Measurements from ENCODE around the gene COL23A1. TPM values are rescaled to one million over a fixed set of nuclear protein-coding genes. Genes with fewer than 3 reads are reported as not detected.

COL23A1 gene
- total RNA-seq, 4 donors from 2014 or later: 0.93 to 4.6 (median 2.4) TPM

- WGBS, 2 donors (ENCODE audit: low coverage in 1 of 2): 58 to 72% methylated on average over 3 of the region's 13 CpGs
- Histone ChIP-seq H3K36me3 (no peaks in the 10 kb centered on the region), H3K9me3 (no peaks in the 10 kb centered on the region), H3K27ac (no peak overlapping the region), H3K4me1 (peaks cover 0 to 49% (median 3%) of the 10 kb centered on the region in 3 donors), H3K27me3 (no peaks in the 10 kb centered on the region), H3K4me3 (no peak overlapping the region)
- ATAC-seq: no peak
- TF ChIP-seq EP300 (IDR thresholded peaks at IDR 0.05) (no peak), POLR2A (IDR thresholded peaks at IDR 0.05) (no peak)
Measured at GRCh38 chr5:178237431-178238312, 352.5 kb downstream of the COL23A1 start.

GRCh38 chr5:178236679-178237078, 353.5 kb downstream of the COL23A1 start:
- Histone ChIP-seq H3K27me3 (no peaks in the 10 kb centered on the region), H3K4me1 (peaks cover 0 to 52% (median 3%) of the 10 kb centered on the region in 3 donors), H3K9me3 (no peaks in the 10 kb centered on the region), H3K4me3 (no peak overlapping the region), H3K27ac (no peak overlapping the region), H3K36me3 (no peaks in the 10 kb centered on the region)
- TF ChIP-seq CTCF (IDR thresholded peaks at IDR 0.05) (no peak), POLR2AphosphoS5 (IDR thresholded peaks at IDR 0.05) (no peak), EP300 (IDR thresholded peaks at IDR 0.05) (no peak), POLR2A (IDR thresholded peaks at IDR 0.05) (no peak)
- 69 to 78% methylated on average over 3 to 4 of the region's 4 CpGs for WGBS, 2 donors (ENCODE audit: low coverage in 1 of 2)
- ATAC-seq: no peak

DNA sequence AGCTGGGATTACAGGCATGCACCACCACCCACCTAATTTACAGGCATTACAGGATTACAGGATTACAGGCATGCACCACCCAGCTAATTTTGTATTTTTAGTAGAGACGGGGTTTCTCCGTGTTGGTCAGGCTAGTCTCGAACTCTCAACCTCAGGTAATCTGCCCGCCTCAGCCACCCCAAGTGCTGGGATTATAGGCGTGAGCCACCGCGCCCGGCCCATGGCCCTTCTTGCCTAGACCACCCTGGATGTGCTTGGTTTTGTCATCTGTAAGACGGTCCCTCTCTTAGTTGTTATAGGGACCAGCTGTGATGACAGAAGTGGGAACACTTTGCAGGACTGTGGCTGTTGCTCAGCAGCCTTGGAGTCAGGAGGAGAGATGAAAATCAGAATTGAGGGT, 354.1 kb downstream of the COL23A1 start:
- Histone ChIP-seq H3K36me3 (peaks cover 0 to 2% of the 10 kb centered on the region in 2 donors), H3K27ac (no peak overlapping the region), H3K9me3 (no peaks in the 10 kb centered on the region), H3K27me3 (no peaks in the 10 kb centered on the region), H3K4me3 (no peak overlapping the region), H3K4me1 (peaks cover 0 to 58% (median 8%) of the 10 kb centered on the region in 3 donors)
- no peak for ATAC-seq
- TF ChIP-seq CTCF (IDR thresholded peaks at IDR 0.05): no peak
- no peak for TF ChIP-seq POLR2A (IDR thresholded peaks at IDR 0.05)
- no peak for TF ChIP-seq POLR2AphosphoS5 (IDR thresholded peaks at IDR 0.05)
- no peak for TF ChIP-seq EP300 (IDR thresholded peaks at IDR 0.05)
- 92 to 95% methylated on average over 5 of the region's 9 CpGs for WGBS, 2 donors (ENCODE audit: low coverage in 1 of 2)

GRCh38 chr5:178235588-178235974, 354.6 kb downstream of the COL23A1 start:
- peaks cover 0 to 63% (median 11%) of the 10 kb centered on the region in 3 donors for H3K4me1 ChIP-seq

More at GRCh38 chr5:178235588-178235974, 354.6 kb downstream of the COL23A1 start:
- Histone ChIP-seq H3K27me3 (no peaks in the 10 kb centered on the region), H3K27ac (no peak overlapping the region), H3K36me3 (peaks cover 0 to 8% of the 10 kb centered on the region in 2 donors), H3K9me3 (no peaks in the 10 kb centered on the region), H3K4me3 (no peak overlapping the region)
- no peak for TF ChIP-seq POLR2A (IDR thresholded peaks at IDR 0.05)
- no peak for TF ChIP-seq CTCF (IDR thresholded peaks at IDR 0.05)
- TF ChIP-seq EP300 (IDR thresholded peaks at IDR 0.05): no peak
- TF ChIP-seq POLR2AphosphoS5 (IDR thresholded peaks at IDR 0.05): no peak
- WGBS, 2 donors (ENCODE audit: low coverage in 1 of 2): 66 to 100% methylated on average over 1 to 2 of the region's 3 CpGs
- no peak for ATAC-seq

Data from gastroesophageal sphincter (tissue), 4 donors.